Measurements from ENCODE around the gene CARNS1.

The CARNS1 gene

GRCh38 chr11:67392183-67392715, 23.2 kb upstream of the CARNS1 start (continued):
- TF ChIP-seq PATZ1 (CRISPR knock-in tag; IDR thresholded peaks at IDR 0.05; ENCODE audit: borderline replicate concordance), result no peak
- no peak for TF ChIP-seq POU6F1 (CRISPR knock-in tag; IDR thresholded peaks at IDR 0.05; ENCODE audit: borderline replicate concordance, low read depth)
- TF ChIP-seq ZNF8 (CRISPR knock-in tag; IDR thresholded peaks at IDR 0.05), result no peak
- no peak for TF ChIP-seq ZNF565 (CRISPR knock-in tag; conservative IDR thresholded peaks at IDR 0.05; ENCODE audit: low read depth)
- no peak for TF ChIP-seq SNAI2 (CRISPR knock-in tag; IDR thresholded peaks at IDR 0.05)
- TF ChIP-seq ZFP3 (CRISPR knock-in tag; IDR thresholded peaks at IDR 0.05), result no peak

- TF ChIP-seq SNAI2 (CRISPR knock-in tag; IDR thresholded peaks at IDR 0.05), result no peak
- TF ChIP-seq ISL1 (CRISPR knock-in tag; IDR thresholded peaks at IDR 0.05), result no peak
- no peak for ATAC-seq
Observed at GRCh38 chr11:67393437-67393836, 22.0 kb upstream of the CARNS1 start.

- TF ChIP-seq POU6F1 (CRISPR knock-in tag; IDR thresholded peaks at IDR 0.05; ENCODE audit: borderline replicate concordance, low read depth) (no peak), ZNF70 (CRISPR knock-in tag; IDR thresholded peaks at IDR 0.05) (no peak), TOX (CRISPR knock-in tag; IDR thresholded peaks at IDR 0.05; ENCODE audit: borderline replicate concordance) (no peak), PATZ1 (CRISPR knock-in tag; IDR thresholded peaks at IDR 0.05; ENCODE audit: borderline replicate concordance) (no peak), ESRRG (CRISPR knock-in tag; IDR thresholded peaks at IDR 0.05) (no peak), RARB (CRISPR knock-in tag; IDR thresholded peaks at IDR 0.05) (no peak), ZFP30 (CRISPR knock-in tag; IDR thresholded peaks at IDR 0.05) (no peak), SNAI2 (CRISPR knock-in tag; IDR thresholded peaks at IDR 0.05) (no peak), BACH2 (CRISPR knock-in tag; IDR thresholded peaks at IDR 0.05; ENCODE audit: borderline replicate concordance) (no peak), GLIS3 (CRISPR knock-in tag; IDR thresholded peaks at IDR 0.05) (no peak), ISL1 (CRISPR knock-in tag; IDR thresholded peaks at IDR 0.05) (no peak), ZNF565 (CRISPR knock-in tag; conservative IDR thresholded peaks at IDR 0.05; ENCODE audit: low read depth) (no peak), CREB5 (CRISPR knock-in tag; IDR thresholded peaks at IDR 0.05; ENCODE audit: low read depth) (no peak), TSHZ2 (CRISPR knock-in tag; IDR thresholded peaks at IDR 0.05) (no peak), CSRNP3 (CRISPR knock-in tag; IDR thresholded peaks at IDR 0.05) (no peak), CSDC2 (CRISPR knock-in tag; IDR thresholded peaks at IDR 0.05) (no peak)
- ATAC-seq, result no peak
Observed at GRCh38 chr11:67393990-67394389, 21.5 kb upstream of the CARNS1 start.

Measured in SK-N-SH treated with all-trans-retinoic acid at 6 μM for 48 hours (cell line).